ENCODE results near the gene CCDC127.
"Not testable (repeated sequence)": the region's sequence is repeated elsewhere in the genome, so short reads cannot be mapped to it uniquely, and the experiment has no call there.

The CCDC127 gene

GRCh38 chr5:170971-171800 lies 46.8 kb downstream of the CCDC127 start:
- DNase-seq, result no peak

- no peak for DNase-seq
Observed at GRCh38 chr5:169728-170094, 48.2 kb downstream of the CCDC127 start.

DNA sequence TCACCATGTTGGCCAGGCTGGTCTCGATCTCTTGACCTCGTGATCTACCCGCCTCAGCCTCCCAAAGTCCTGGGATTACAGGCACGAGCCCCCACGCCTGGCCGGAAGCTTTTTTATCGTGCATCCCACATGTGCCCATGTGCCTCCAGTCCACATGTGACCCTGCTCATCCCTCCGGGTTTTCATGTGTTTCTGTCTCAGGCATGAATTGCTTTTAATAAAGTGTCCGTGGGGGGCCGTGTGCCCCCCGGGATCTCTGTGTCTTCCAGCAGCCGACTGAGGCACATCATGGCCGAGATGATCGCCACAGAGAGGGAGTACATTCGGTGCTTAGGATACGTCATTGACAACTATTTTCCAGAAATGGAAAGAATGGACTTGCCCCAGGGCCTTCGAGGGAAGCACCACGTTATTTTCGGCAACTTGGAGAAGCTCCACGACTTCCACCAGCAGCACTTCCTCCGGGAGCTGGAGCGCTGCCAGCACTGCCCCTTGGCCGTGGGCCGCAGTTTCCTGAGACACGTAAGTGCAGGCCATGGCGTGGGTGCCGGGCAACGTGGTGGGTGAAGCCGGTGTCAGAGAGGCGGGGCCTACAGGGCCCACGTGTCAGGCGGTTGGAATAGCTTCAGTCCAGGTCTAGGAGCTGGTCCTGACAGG lies 48.8 kb downstream of the CCDC127 start:
- DNase-seq, result no peak

DNA sequence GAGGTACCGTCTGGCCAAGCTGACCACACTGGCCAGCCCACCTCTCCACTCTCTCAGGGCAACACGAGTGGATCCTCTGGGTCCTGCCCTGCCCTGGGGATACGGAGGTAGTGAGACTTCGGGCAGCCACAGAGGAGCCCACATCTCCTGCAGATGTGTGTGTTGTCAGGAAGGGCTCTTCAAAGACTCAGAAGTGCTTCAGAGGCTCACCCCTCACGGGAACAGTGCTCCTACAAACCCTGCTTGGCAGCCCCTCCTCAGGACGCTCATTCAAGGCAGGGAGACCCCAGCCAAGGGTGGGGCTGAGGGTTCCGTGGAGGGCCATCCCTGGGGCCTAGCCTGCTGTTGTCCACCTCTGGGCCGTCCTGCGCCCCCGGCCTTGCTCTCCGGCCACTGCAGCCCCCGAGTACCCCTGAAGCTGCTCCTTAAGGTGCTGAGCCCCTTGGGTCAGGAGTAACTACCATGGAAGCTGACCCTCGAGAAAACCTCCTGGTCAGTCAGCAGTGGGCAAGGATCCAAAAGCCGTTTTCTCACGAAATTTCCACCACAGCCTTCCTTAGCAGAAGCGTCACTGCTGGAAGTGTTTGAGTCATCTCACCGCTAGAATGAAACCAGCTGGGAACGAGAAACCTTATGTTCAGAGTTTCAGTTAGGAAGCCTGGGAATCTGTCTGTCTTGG lies 49.8 kb downstream of the CCDC127 start:
- DNase-seq, result no peak

DNA sequence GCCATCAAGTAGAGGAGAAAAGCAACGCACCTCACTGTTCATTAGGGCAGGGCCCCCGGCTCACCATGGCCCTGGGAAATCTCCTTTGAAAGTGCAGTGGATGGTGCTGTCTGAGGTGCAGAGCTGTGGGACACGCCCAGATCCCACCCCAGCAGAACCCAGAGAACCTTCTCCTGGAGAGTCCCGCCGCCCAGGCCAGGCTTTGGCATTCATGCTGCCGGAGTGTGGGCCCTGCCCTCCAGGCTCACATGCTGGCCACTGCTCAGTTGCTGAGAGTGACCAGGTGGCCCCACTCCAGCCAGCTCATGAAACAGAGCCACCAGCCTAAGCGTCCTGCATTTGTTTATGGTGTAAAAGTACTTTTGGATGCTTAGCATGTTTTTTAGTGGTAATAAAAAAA lies 50.4 kb downstream of the CCDC127 start:
- no peak for DNase-seq

DNA sequence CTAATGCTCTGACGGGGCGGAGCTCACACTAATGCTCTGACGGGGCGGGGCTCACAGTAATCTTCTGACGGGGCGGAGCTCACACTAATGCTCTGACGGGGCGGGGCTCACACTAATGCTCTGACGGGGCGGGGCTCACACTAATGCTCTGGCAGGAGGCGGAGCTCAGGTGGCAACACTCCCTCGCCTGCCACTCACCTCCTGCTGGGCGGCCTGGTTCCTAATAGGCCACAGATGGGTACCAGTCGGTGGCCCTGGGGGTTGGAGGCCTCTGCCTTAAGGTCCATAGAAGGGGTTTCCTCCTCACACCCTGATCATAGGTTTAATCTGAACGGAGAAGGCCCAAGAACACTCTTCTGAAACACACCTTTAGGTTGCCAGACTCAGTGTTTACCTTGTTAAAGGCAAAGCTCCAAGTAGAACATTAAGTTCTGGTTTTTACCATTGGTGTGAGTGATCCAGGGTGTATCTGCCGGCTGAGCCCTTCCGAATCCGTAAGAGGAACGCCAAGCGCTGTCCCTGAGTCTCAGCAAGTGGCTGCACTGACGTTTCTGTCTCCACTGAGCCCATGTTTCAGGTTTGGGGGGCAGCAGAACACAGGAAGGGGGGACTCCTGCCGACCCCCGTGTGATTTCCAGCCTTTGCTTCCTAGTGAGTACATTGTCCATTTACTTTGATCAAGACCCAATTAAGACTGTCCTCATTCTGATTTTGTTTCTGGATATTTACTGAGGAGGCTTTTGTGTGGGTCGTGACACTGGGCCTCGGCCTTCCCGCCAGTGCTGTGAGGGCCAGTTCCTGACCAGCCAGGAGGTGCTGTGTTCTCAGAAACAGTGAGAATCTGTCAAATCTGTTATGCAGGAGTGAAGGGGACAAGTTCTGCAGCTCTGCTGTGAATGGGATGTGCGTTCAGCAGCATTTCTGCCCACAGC lies 51.2 kb downstream of the CCDC127 start:
- no peak for DNase-seq

GRCh38 chr5:164783-165182 lies 53.2 kb downstream of the CCDC127 start:
- DNase-seq, result not testable (repeated sequence)

- no peak for DNase-seq
Observed at GRCh38 chr5:164244-164643, 53.7 kb downstream of the CCDC127 start.

GRCh38 chr5:163841-164240 lies 54.1 kb downstream of the CCDC127 start:
- no peak for DNase-seq

DNA sequence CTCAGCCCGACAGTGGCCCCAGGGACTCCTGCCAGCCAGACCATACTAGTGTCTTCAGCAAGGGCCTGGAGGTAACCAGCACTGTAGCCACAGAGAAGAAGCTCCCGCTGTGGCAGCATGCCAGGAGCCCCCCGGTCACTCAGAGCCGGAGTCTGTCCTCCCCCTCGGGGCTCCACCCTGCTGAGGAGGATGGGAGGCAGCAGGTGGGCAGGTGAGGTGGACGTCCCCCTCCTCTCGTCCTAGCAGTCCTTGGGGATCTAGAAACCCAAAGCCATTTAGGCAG lies 54.7 kb downstream of the CCDC127 start:
- no peak for DNase-seq

GRCh38 chr5:162565-163337 lies 55.2 kb downstream of the CCDC127 start:
- no peak for DNase-seq

GRCh38 chr5:162190-162564 lies 55.8 kb downstream of the CCDC127 start:
- DNase-seq, result no peak

- DNase-seq, result no peak
Observed at GRCh38 chr5:161803-162110, 56.2 kb downstream of the CCDC127 start.

DNA sequence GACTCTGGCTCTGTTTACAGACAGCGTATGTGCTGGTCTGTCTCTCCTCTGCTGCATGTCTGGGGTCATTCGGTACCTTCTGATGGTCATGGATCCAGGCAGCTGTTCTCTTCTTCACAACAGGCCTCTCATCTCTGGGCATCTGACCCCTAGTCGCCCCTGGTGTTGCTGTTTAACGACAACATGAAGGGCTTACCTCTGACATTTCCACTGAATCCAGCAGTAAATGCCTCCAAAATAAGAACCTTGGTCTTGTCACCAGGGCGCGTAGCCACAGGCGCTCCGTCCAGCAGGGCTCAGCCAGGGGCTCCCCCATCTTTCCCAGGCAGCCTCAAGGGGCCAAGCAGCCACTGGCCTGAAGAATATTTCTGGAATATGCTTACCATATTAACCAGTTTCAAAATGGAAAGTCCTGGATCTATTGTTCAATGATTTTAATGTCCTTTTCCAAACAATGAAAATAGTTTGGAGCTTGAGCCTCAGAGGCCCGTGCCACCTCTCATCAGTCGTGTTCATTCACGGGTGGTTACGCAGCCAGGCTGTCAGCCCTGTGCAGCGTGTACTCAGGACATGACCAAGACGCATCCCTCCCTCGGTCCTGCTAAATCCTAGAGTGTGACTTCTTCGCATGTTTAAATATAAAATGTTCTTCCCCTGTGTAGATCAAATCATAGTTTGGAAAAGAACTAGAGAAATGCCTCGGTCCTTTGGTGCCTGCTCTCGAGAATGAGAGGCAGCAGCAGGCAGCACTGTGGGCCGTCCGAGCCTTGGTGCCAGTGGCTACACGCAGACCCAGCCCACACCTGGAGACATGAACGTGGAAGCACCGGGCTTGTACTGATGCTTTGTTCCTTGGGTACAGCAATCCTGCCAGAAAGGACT lies 56.8 kb downstream of the CCDC127 start:
- no peak for DNase-seq

DNA sequence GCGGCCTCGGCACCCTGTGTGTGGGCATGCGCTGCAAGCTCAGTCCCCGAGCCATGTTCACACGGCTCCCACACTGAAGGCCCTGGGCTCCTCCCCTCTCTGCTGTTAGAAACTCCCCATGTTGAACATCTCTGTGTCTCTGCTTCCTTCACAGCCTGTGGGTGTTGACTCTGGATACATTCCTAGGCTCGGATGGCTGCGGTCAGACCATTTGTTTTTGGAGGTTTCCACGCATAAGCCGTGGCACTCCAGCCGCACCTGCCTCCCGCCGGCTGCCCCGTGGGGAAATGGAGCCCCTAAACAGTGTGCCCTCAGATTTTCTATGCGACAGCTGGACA lies 57.8 kb downstream of the CCDC127 start:
- DNase-seq, result no peak

DNA sequence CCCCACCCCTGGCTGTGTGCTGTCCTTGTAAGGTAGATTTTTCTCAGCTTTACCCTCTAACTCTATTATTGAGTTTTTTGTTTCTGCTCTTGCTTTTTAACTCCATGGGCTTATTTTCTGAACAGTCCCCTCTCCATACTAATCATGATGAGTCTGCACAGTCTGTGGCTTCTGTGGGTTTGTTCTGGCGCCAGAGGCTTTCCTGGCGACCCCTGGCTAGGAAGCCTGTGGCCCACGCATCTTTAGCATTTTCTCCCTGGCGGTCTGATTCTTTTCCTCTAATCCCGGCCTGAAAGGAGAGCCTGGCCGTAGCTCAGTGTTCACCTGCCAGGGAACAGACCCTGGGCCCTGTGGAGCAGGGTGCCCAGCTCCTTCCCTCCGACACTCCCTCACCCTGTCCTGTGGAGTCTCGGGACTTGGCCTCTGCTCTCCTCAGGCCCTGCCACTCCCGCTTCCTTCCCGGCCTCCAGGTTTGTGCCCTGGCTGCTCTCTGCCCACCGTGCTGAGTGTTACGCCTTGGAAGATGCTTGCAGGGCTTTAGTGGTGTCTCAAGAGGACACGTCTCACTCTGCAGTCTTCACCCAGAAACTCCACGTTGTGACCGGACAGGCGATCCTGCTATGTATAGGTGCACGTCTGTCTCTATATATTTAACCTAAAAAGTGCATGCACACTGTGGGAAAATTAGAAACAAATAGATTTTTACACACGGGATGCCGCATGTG lies 58.3 kb downstream of the CCDC127 start:
- no peak for DNase-seq

- no peak for DNase-seq
Observed at GRCh38 chr5:158807-159447, 59.0 kb downstream of the CCDC127 start.

- no peak for DNase-seq
Observed at GRCh38 chr5:157801-158200, 60.2 kb downstream of the CCDC127 start.

DNA sequence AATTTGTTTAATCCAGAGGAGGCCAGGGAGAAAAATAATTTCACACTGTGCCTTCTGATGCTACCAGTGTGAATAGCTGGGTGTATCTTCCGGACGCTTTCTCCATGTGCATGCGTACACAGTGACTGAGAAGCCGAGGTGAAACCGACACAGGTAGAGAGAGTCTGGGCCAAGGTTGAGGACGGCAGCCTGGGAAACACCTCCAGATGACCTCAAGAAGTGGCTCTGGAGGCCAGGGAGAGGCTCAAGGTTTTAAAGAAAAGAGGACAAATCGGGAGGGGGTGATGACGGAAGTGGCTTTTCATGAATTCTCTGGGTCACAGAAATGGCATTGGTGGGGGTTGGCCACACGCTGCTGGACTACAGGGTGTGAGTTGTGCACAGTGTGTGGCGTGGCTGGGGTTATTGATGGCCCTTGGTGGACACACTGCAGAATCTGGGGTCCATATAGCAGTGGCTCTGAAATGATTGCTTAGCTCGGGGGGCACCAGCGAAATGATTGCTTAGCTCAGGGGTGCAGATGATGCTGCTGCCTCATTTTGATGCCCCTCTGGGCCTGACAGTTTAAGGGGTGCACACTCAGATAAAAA lies 60.7 kb downstream of the CCDC127 start:
- no peak for DNase-seq
